ENCODE measurements around the gene DCAF4.
A peak's percentile ranks its signal among the peaks of the same experiment; 100 is the strongest.

The DCAF4 gene, protein sequence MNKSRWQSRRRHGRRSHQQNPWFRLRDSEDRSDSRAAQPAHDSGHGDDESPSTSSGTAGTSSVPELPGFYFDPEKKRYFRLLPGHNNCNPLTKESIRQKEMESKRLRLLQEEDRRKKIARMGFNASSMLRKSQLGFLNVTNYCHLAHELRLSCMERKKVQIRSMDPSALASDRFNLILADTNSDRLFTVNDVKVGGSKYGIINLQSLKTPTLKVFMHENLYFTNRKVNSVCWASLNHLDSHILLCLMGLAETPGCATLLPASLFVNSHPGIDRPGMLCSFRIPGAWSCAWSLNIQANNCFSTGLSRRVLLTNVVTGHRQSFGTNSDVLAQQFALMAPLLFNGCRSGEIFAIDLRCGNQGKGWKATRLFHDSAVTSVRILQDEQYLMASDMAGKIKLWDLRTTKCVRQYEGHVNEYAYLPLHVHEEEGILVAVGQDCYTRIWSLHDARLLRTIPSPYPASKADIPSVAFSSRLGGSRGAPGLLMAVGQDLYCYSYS

DNA sequence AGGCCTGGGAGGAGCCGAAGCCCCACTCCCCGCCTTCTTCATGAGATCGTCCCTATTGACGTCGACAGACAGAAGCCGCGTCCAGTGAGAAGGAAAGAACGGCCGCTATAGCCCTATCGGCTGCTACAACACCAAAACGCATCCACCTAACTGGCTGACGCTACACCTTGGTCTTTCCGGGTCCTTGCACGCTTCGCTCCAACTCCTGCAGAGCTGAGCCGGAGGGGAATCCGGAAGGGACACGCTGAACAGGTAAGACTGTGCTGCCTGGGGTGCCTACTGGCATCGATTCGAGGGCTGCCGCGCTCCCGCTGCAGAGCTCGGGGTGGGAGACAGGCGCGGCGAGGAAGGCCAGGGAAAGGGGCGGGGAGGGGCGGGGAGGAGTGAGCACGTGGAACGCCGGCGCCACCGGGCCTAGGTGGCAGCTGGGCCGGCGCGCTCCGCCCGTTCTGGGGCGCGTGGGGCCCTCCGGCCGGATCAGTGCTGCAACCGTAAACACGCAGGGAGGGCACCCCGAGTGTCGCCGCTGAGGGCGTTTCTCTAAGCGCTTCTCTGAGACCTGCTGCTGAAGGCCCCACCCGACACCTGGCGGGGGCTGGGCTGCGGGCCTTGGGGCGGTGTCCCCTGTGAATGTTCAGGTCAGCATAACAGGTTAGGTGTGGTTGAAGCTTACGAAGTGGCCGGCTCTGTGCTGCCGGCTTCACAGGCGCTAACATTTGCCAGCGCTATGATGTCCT, at the start of gene DCAF4:
Gene DCAF4, plus strand, starts transcription at position 173 of the 737 bp plus-strand sequence. CDS start 11,515 bp downstream, outside the sequence.
- Mint-ChIP-seq H3K4me1 (ENCODE audit: low read depth) (peaks cover 7% of the 10 kb centered on the region), H3K27me3 (ENCODE audit: low read depth) (peaks cover 18% of the 10 kb centered on the region), H3K4me3 (peak within 1 kb of the TSS; percentile 96), H3K36me3 (ENCODE audit: low read depth) (no peaks in the 10 kb centered on the region), H3K9me3 (no peaks in the 10 kb centered on the region), H3K27ac (peak within 1 kb of the TSS; percentile 94)

DNA sequence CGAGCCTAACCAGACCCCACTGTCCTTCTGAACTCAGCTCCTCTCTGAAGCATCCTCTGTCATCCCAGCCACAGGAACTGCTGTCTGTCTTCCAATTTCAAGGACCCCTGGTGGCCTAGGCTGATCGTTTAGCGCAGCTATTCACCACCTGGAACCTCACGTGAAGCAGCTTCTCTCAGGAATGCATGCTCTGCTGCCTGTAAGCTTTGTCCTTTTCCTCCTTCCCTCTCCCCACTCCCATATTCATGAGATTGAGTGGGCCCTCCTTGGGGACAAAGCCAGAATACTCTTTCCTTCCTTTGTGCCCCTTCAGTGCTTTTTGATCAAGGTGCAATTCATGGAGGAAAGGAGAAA, 49.6 kb upstream of the DCAF4 start:
- Mint-ChIP-seq H3K9me3 (peaks cover 4% of the 10 kb centered on the region), H3K27ac (no peak overlapping the region), H3K4me1 (ENCODE audit: low read depth) (peaks cover 18% of the 10 kb centered on the region), H3K27me3 (ENCODE audit: low read depth) (no peaks in the 10 kb centered on the region), H3K4me3 (no peak overlapping the region), H3K36me3 (ENCODE audit: low read depth) (peaks cover 28% of the 10 kb centered on the region)

DNA sequence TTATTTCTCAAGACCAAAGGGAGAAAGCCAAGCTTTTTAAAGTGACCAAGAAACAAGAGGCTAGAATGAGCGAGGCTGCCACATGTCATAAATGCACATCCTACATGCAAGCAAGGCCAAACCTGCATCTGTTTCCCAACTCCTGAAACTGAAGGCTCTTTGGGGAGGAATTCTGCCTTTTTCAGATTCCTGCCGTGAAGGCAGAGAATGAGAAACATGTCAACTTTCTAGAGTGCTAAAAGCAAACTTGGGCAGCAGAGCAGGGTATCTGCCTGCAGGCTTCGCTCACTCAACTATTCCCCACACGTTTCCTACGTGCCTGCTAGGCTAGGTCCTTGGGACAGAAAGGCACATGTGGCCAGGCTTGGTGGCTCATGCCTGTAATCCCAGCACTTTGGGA, 47.5 kb upstream of the DCAF4 start:
- H3K36me3 Mint-ChIP-seq (ENCODE audit: low read depth): peaks cover 28% of the 10 kb centered on the region
- H3K27me3 Mint-ChIP-seq (ENCODE audit: low read depth): no peaks in the 10 kb centered on the region
- H3K4me1 Mint-ChIP-seq (ENCODE audit: low read depth): peaks cover 30% of the 10 kb centered on the region
- H3K27ac Mint-ChIP-seq: no peak overlapping the region
- H3K9me3 Mint-ChIP-seq: no peaks in the 10 kb centered on the region
- H3K4me3 Mint-ChIP-seq: no peak overlapping the region

DNA sequence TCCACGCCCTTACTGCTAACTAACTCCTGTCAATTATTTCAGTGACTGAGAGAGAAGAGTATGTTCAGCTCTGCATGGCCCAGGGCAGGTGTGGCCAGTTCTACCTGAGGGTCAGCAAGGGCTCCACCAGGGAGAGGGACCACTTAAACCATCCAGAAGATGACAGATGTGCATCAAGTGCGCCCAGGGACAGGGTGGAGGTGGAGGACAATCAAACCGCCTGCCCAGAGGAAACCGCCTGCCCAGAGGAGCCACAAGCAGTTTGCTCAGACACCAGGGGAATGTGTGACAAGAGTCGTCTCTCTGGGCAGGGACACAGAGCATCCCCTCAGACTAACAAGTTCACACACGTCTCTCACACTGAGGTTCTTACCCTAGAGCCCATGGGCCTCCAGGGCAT, 46.8 kb upstream of the DCAF4 start:
- H3K4me3 Mint-ChIP-seq: no peak overlapping the region
- H3K27ac Mint-ChIP-seq: no peak overlapping the region
- H3K36me3 Mint-ChIP-seq (ENCODE audit: low read depth): peaks cover 27% of the 10 kb centered on the region
- H3K4me1 Mint-ChIP-seq (ENCODE audit: low read depth): peaks cover 34% of the 10 kb centered on the region
- no peaks in the 10 kb centered on the region for H3K9me3 Mint-ChIP-seq
- H3K27me3 Mint-ChIP-seq (ENCODE audit: low read depth): no peaks in the 10 kb centered on the region

DNA sequence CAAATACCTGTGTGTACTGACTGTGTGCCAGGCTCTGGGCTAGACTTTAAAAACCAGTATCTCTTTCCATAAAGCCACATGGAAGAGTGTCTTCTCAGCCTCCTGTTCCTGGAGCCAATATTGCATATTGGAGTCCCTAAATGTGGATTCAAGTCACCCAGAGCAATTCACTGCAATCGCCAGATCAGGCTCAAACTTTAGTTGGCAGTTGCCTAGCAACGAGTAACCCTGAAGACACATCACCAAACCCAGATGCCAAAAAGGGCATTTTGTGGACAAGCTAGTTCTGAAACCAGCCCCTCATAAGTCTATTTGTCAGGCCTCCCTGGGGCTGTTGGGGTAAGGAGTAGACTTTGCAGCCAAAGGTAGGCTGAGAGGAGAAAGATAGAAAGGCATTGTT, 46.1 kb upstream of the DCAF4 start:
- Mint-ChIP-seq H3K27me3 (ENCODE audit: low read depth) (no peaks in the 10 kb centered on the region), H3K4me3 (no peak overlapping the region), H3K27ac (no peak overlapping the region), H3K36me3 (ENCODE audit: low read depth) (peaks cover 26% of the 10 kb centered on the region), H3K4me1 (ENCODE audit: low read depth) (peaks cover 34% of the 10 kb centered on the region), H3K9me3 (no peaks in the 10 kb centered on the region)

DNA sequence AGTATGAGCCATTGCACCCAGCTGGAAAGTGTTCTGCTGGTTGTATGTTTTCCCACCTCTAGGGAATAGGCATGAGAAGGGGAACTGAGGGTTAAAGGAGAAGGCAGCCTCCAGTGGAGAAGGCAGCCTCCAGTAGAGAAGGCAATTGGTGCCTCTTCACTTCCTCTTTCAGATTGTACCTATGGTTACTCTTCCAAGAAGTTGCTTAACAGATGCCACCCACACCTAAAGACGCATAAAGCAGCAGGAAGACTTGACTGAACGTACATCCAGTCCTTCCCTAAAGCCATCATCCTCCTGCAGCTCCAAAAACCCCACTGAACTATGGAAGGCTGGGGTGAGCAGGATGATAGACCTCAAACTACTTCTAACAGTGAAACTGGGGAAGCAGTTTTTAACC, 45.4 kb upstream of the DCAF4 start:
- Mint-ChIP-seq H3K4me3 (peak overlapping the region; percentile 25), H3K27ac (peak overlapping the region; percentile 73), H3K9me3 (no peaks in the 10 kb centered on the region), H3K36me3 (ENCODE audit: low read depth) (peaks cover 29% of the 10 kb centered on the region), H3K4me1 (ENCODE audit: low read depth) (peaks cover 34% of the 10 kb centered on the region), H3K27me3 (ENCODE audit: low read depth) (peaks cover 2% of the 10 kb centered on the region)

DNA sequence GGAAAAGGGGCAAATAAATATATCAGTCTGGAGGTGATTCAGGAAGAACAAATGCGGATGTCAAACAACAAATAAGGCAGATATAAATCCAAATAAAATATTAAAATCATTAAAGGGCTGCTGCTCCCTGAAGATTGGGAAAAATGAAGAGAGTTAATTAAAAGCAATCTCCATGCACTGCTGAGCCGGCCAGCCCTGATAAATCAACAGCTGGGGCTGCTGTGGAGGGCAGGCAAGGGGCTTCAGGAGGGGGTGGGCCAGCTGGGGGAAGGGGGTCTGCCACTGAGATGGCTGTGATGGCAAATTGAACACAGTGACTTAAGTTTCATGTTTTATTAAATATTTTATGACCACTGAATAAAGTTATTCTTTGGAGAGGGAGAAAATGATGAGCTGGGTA, 44.7 kb upstream of the DCAF4 start:
- Mint-ChIP-seq H3K27me3 (ENCODE audit: low read depth) (peaks cover 5% of the 10 kb centered on the region), H3K36me3 (ENCODE audit: low read depth) (peaks cover 32% of the 10 kb centered on the region), H3K27ac (no peak overlapping the region), H3K4me3 (no peak overlapping the region), H3K4me1 (ENCODE audit: low read depth) (peaks cover 34% of the 10 kb centered on the region), H3K9me3 (no peaks in the 10 kb centered on the region)

DNA sequence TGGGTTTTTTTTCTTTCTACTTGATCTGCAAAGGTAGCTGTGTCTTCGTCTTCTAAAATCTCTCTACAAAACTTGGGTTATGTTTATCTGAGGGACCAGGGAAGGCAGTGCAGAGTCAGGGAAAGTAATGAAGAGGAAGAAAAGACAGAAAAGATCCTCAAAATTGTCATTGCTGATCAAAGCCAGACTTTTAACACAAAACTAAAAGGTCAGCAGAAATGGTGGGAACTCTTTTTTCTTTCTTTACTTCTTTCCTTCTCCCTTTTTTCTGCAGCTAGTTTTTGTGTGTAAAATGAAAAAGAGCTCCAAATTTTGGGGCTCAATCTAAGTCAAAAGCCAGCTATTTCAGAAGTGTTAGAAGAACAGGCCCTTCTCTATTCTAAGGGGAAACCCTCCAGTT, 44.2 kb upstream of the DCAF4 start:
- H3K4me1 Mint-ChIP-seq (ENCODE audit: low read depth): peaks cover 34% of the 10 kb centered on the region
- H3K4me3 Mint-ChIP-seq: no peak overlapping the region
- H3K27me3 Mint-ChIP-seq (ENCODE audit: low read depth): peaks cover 5% of the 10 kb centered on the region
- H3K27ac Mint-ChIP-seq: no peak overlapping the region
- peaks cover 30% of the 10 kb centered on the region for H3K36me3 Mint-ChIP-seq (ENCODE audit: low read depth)
- H3K9me3 Mint-ChIP-seq: no peaks in the 10 kb centered on the region

DNA sequence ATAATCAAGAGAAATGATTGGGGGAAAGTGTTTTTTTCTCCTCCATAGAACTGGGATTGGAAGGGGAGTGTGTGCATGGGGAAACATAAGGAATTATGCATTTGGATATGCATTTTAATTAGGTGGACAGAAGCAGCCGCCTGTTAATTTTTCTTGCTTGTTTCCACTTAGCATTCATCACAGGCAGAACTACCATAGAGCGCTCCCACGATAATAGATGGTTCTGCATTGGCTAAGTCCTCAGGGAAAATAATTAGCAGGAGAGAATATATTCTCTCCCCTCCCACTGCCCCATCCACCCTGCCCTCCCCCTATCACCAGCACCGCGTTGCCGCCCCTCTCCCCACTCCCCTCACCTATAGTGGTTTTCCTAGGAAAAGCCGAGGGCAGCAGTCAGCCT, 43.8 kb upstream of the DCAF4 start:
- H3K4me1 Mint-ChIP-seq (ENCODE audit: low read depth): peaks cover 34% of the 10 kb centered on the region
- H3K27ac Mint-ChIP-seq: no peak overlapping the region
- H3K36me3 Mint-ChIP-seq (ENCODE audit: low read depth): peaks cover 34% of the 10 kb centered on the region
- H3K27me3 Mint-ChIP-seq (ENCODE audit: low read depth): peaks cover 5% of the 10 kb centered on the region
- no peak overlapping the region for H3K4me3 Mint-ChIP-seq
- H3K9me3 Mint-ChIP-seq: no peaks in the 10 kb centered on the region

DNA sequence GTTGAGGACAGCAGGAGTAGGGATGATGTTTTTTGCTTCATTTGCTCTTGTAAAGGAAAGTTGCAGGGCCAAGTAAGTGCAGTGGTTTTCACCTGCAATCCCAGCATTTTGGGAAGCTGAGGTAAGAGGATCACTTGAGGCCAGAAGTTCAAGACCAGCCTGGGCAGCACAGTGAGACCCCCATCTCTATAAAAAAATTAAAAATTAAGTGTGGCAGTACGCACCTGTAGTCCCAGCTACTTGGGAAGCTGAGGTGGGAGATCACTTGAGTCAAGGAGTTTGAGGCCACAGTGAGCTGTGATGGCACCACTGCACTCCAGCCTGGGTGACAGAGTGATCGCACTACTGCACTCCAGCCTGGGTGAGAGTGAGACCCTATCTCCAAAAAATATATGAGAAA, 43.2 kb upstream of the DCAF4 start:
- H3K4me1 Mint-ChIP-seq (ENCODE audit: low read depth): peaks cover 35% of the 10 kb centered on the region
- H3K36me3 Mint-ChIP-seq (ENCODE audit: low read depth): peaks cover 34% of the 10 kb centered on the region
- peak overlapping the region; percentile 34 for H3K27ac Mint-ChIP-seq
- peaks cover 7% of the 10 kb centered on the region for H3K27me3 Mint-ChIP-seq (ENCODE audit: low read depth)
- H3K9me3 Mint-ChIP-seq: no peaks in the 10 kb centered on the region
- no peak overlapping the region for H3K4me3 Mint-ChIP-seq

DNA sequence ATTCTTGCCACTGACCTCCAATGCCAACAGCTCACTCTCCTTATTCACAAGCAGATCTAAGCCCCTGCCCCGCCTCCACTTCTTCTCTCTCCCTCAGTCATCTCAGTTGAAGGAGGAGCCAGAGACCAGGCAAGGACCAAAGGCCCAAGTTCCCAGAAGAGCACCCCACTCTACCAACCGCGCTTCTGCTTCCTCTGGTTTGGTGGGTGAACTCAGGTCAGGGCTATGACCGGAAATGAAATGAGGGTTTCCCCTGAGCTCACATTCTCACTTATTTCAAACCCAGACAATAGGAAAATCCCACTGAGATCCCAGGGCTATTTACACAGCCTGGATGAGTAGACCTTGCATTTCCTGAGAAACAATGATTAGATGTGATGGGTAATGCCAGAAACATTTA, 42.3 kb upstream of the DCAF4 start:
- H3K4me1 Mint-ChIP-seq (ENCODE audit: low read depth): peaks cover 40% of the 10 kb centered on the region
- peaks cover 12% of the 10 kb centered on the region for H3K27me3 Mint-ChIP-seq (ENCODE audit: low read depth)
- peaks cover 31% of the 10 kb centered on the region for H3K36me3 Mint-ChIP-seq (ENCODE audit: low read depth)
- peak overlapping the region; percentile 13 for H3K4me3 Mint-ChIP-seq
- no peaks in the 10 kb centered on the region for H3K9me3 Mint-ChIP-seq
- peak overlapping the region; percentile 54 for H3K27ac Mint-ChIP-seq

DNA sequence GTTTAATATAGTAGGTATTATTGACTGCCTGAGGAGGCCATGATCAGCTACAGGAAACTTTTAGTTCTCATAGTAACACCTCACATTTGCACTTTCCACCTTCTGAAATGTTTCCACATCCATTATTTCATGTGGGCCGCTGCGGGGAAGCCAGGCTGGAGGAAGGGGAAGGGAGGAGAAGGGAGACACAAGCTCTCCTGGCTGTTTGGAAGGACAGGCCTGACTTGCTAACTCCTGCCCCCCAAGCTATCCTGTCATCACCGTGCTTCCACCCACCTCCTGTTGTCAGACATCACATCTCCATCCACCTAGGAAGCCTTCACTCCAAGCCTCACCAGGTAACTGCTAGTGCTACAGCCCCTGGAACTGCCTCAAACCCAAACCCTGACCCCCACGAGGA, 41.9 kb upstream of the DCAF4 start:
- Mint-ChIP-seq H3K27ac (no peak overlapping the region), H3K4me3 (no peak overlapping the region)

DNA sequence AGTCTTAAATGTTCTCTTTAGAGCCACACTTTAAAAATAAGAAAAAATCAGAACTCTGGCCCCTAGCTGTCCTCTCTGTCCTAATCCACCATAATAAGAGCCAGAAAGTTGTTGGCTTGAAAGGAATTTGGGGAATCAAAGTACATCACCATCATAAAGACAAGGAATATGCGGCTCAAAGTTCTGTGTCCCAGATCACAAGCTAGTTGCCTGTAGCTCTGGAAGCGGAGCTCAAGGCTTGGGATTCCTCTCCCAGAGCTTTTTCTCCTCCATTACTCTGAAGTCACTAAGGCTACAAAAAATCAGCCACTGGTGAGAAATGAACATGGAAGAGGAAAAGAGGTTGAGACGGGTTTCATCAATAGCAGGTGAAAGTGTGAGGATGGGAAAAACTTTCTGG, 38.8 kb upstream of the DCAF4 start:
- Mint-ChIP-seq H3K4me1 (ENCODE audit: low read depth) (peaks cover 20% of the 10 kb centered on the region), H3K36me3 (ENCODE audit: low read depth) (peaks cover 22% of the 10 kb centered on the region), H3K9me3 (no peaks in the 10 kb centered on the region), H3K27ac (no peak overlapping the region), H3K4me3 (no peak overlapping the region), H3K27me3 (ENCODE audit: low read depth) (peaks cover 30% of the 10 kb centered on the region)

More for the DNA sequence above, 41.9 kb upstream of the DCAF4 start:
- H3K27me3 Mint-ChIP-seq (ENCODE audit: low read depth): peaks cover 12% of the 10 kb centered on the region
- H3K9me3 Mint-ChIP-seq: no peaks in the 10 kb centered on the region
- peaks cover 39% of the 10 kb centered on the region for H3K4me1 Mint-ChIP-seq (ENCODE audit: low read depth)
- peaks cover 29% of the 10 kb centered on the region for H3K36me3 Mint-ChIP-seq (ENCODE audit: low read depth)

DNA sequence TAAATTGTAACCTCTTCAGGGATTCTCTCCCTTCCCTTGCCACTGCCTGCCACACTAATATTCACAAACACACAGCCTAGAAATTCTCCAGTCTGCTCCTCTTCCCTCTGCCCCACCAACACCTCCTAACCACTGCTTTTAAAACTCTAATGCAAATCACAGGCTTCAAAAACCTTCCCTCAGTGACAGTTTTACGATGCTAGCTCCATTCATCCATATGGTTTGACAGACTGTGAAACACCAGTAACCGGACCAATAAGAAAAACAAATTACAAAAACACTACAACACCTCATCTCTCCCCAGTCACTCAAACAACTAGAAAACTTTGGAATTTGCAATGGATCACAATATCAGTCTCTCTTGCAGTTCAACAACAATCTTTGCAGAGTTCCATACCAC, 38.1 kb upstream of the DCAF4 start:
- Mint-ChIP-seq H3K9me3 (no peaks in the 10 kb centered on the region), H3K4me1 (ENCODE audit: low read depth) (peaks cover 18% of the 10 kb centered on the region), H3K27me3 (ENCODE audit: low read depth) (peaks cover 30% of the 10 kb centered on the region), H3K27ac (no peak overlapping the region), H3K4me3 (no peak overlapping the region), H3K36me3 (ENCODE audit: low read depth) (peaks cover 21% of the 10 kb centered on the region)

DNA sequence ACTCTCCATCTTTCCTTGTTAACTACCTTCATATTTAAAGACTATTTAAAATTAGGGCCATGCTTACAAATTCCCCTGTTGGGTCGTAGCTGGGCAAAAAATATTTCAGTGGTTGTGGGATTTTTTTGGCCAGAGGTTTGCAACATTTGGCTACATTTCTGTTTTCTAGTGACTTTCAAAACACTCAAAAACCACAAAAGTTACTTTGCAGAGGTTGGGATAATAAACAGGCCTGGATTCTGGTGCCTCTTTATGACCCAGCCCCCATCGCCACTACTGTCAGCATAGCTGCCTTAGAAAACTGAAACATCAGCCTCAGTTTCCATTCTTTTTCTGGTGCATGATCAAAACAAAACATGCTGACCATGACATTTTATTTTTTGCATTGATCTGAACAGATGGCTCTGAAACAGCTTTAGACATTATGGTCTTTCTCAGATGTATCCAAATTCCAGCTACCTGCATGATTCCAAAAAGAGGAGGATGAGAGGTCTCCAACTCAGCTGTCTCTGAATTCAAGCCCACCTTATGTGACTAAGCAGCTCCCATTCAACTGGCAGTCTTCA, 37.5 kb upstream of the DCAF4 start:
- peaks cover 16% of the 10 kb centered on the region for H3K4me1 Mint-ChIP-seq (ENCODE audit: low read depth)
- H3K36me3 Mint-ChIP-seq (ENCODE audit: low read depth): peaks cover 21% of the 10 kb centered on the region
- no peak overlapping the region for H3K4me3 Mint-ChIP-seq
- no peaks in the 10 kb centered on the region for H3K9me3 Mint-ChIP-seq
- no peak overlapping the region for H3K27ac Mint-ChIP-seq
- peaks cover 30% of the 10 kb centered on the region for H3K27me3 Mint-ChIP-seq (ENCODE audit: low read depth)

Measured in T-helper 1 cell treated with Interleukin-12 subunit alpha and Interleukin-12 subunit beta and Interleukin-4 antibody, amounts not matched to agents 30 μg/mL and 1 μg/mL, for 36 hours (primary cell).